BLaER1 (cell line): Measurements from ENCODE around the gene PRCC.
A peak's percentile ranks its signal among the peaks of the same experiment; 100 is the strongest.

Experiments used
- H3K27ac ChIP-seq: shearing (Covaris generic); formaldehyde crosslinking; 2 replicates; pipeline ENCODE4 v1.8.1; 2022
- H3K27me3 ChIP-seq: shearing (Covaris generic); formaldehyde crosslinking; 2 replicates; pipeline ENCODE4 v1.8.1; 2022
- H3K36me3 ChIP-seq: shearing (Covaris generic); formaldehyde crosslinking; 2 replicates; pipeline ENCODE4 v1.8.1; 2022
- H3K4me1 ChIP-seq: shearing (Covaris generic); formaldehyde crosslinking; 2 replicates; pipeline ENCODE4 v1.8.1; 2022
- H3K4me2 ChIP-seq: shearing (Covaris generic); formaldehyde crosslinking; 2 replicates; pipeline ENCODE4 v1.8.1; 2022
- H3K4me3 ChIP-seq: shearing (Covaris generic); formaldehyde crosslinking; 2 replicates; pipeline ENCODE4 v1.8.1; 2022
- H3K9ac ChIP-seq: shearing (Covaris generic); formaldehyde crosslinking; 2 replicates; pipeline ENCODE4 v1.8.1; 2022
- H3K9me3 ChIP-seq: shearing (Covaris generic); formaldehyde crosslinking; 2 replicates; pipeline ENCODE4 v1.8.1; 2022
- H4K20me1 ChIP-seq: shearing (Covaris generic); formaldehyde crosslinking; 2 replicates; pipeline ENCODE4 v1.8.1; 2022
- Cebpa-rat ChIP-seq: shearing (Covaris generic); IDR thresholded peaks from 2 replicates; pipeline ENCODE4 v1.8.1; 2022

PRCC gene

DNA sequence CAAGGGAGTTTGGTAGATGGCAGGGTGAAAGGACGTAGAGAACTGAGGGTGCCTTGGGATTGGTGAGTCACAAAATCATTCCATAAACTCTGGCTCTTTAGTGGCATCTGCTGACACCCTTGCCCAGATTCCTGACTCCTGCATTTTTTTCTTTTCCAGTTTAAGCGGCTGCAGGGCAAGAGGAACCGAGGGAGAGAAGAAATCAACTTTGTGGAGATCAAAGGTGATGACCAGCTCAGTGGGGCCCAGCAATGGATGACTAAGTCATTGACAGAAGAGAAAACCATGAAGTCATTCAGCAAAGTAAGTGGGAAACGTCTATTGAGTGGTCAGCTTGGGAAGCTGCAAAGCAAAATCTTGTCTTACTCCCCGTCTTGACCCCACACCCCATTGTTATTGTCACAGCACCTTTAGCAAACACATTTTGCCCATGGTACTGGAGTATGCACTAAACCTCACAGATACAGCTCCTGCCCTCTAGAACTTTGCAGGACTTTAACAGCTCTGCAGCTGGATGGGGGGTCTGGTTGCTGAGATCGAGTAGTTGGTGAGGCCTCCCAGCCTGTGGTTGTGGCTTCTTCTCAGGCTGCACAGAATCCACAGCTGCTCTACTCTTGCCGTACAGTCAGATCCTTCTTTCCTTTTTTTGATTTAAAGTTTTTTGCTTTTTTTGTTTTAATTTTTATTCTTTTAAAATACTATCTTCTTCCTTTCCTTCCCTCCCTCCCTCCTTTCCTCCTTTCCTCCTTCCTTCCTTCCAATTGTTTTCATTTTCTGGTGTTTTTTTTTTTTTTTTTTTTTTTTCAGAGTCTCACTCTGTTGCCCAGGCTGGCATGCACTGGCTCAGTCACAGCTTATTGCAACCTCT lies 27.4 kb downstream of the PRCC start:
- Histone ChIP-seq H3K4me1 (no peaks in the 10 kb centered on the region), H3K27me3 (no peaks in the 10 kb centered on the region), H3K4me2 (no peak overlapping the region), H3K36me3 (peaks cover 97% of the 10 kb centered on the region), H4K20me1 (peaks cover 68% of the 10 kb centered on the region), H3K4me3 (no peak overlapping the region), H3K9ac (no peak overlapping the region; the same call in 1 of the 2 replicates), H3K9me3 (no peaks in the 10 kb centered on the region), H3K27ac (no peak overlapping the region)
- no peak for TF ChIP-seq Cebpa-rat

- H4K20me1 ChIP-seq, result peaks cover 62% of the 10 kb centered on the region
- no peaks in the 10 kb centered on the region for H3K27me3 ChIP-seq
- H3K27ac ChIP-seq, result no peak overlapping the region
- H3K9ac ChIP-seq, result no peak overlapping the region; the same call in 1 of the 2 replicates
- H3K4me3 ChIP-seq, result no peak overlapping the region
- no peaks in the 10 kb centered on the region for H3K4me1 ChIP-seq
- no peak for TF ChIP-seq Cebpa-rat
- H3K36me3 ChIP-seq, result peaks cover 97% of the 10 kb centered on the region
- no peak overlapping the region for H3K4me2 ChIP-seq
- no peaks in the 10 kb centered on the region for H3K9me3 ChIP-seq
These were observed 28.0 kb downstream of the PRCC start for GRCh38 chr1:156795374-156795733.

GRCh38 chr1:156795787-156796186 lies 28.5 kb downstream of the PRCC start:
- Histone ChIP-seq H3K4me1 (peaks cover 1% of the 10 kb centered on the region), H3K27ac (no peak overlapping the region), H3K4me3 (no peak overlapping the region), H3K9me3 (no peaks in the 10 kb centered on the region), H3K27me3 (no peaks in the 10 kb centered on the region), H3K9ac (no peak overlapping the region; the same call in 1 of the 2 replicates), H3K36me3 (peaks cover 98% of the 10 kb centered on the region), H4K20me1 (peaks cover 59% of the 10 kb centered on the region), H3K4me2 (no peak overlapping the region)
- no peak for TF ChIP-seq Cebpa-rat

DNA sequence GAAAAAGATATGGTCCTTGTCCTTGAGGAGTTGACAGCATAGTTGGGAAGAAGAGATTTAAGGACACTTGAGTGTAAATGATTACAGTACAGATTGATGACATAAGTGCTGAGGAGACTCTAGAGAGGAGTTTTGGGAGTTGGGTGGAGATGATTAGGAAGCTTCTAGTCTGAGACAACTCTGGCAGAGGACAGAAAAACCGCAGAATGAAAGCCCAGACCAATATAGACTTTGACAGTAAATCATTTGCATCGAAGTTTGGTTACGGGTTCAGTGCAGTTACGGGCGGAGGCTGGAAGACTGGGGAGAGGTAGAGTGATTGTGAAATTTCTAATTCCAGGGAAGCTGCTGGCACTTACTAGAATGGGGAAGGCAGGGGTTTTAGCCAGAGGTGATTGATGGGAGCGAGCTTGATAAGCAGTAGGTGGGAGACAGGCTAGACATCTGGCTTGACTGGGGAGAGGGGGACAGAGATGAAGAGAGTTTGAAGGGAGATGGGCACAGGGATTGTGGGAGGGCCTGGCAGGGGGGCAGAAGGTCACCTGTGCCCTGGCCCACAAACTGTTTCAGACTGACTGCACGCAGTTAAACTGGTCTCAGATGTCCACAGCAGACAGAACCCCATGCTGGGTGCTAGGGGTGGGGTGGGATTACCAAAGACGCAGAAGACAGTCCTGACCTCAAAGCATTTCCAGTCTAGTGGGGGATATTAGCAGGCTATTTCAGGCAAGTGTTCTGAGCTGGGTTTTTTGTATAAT lies 29.2 kb downstream of the PRCC start:
- no peak overlapping the region for H3K27ac ChIP-seq
- peaks cover 98% of the 10 kb centered on the region for H3K36me3 ChIP-seq
- no peak for TF ChIP-seq Cebpa-rat
- no peak overlapping the region for H3K4me2 ChIP-seq
- H3K9ac ChIP-seq, result no peak overlapping the region
- H4K20me1 ChIP-seq, result peaks cover 60% of the 10 kb centered on the region
- peaks cover 9% of the 10 kb centered on the region for H3K4me1 ChIP-seq
- no peaks in the 10 kb centered on the region for H3K27me3 ChIP-seq
- no peak overlapping the region for H3K4me3 ChIP-seq
- no peaks in the 10 kb centered on the region for H3K9me3 ChIP-seq

DNA sequence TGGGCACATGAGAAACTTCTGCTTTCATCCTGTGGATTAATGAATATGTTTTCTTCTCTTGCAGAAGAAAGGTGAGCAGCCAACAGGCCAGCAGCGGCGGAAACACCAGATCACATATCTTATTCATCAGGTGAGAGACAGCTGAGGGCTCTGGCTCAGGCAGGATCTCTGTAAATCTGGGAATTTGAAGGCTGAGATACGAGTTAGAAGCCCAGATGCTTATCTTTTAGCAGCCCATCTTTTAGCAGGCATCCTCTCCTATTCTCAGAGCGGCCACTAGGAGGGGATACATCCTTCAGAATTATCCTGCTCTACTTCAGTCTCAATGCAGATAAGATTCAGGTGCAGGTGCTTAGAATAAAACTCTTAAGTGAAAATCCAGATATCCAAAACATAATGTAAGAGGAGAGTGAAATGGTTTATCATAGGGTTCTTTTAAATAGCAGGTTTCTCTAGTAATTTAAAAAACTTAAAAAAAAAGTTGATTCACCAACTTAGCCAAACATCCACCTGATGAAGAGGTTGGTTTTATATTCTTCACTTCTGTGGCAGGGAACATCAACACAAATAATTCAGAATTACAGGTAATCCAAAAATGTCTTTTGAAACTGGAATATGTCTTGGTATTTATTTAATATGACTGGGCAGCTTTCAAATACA lies 30.0 kb downstream of the PRCC start:
- no peak overlapping the region for H3K4me2 ChIP-seq
- H3K4me1 ChIP-seq, result peaks cover 17% of the 10 kb centered on the region
- no peak overlapping the region for H3K4me3 ChIP-seq
- no peak overlapping the region for H3K9ac ChIP-seq
- H3K27me3 ChIP-seq, result no peaks in the 10 kb centered on the region
- peaks cover 60% of the 10 kb centered on the region for H4K20me1 ChIP-seq
- no peaks in the 10 kb centered on the region for H3K9me3 ChIP-seq
- H3K36me3 ChIP-seq, result peaks cover 98% of the 10 kb centered on the region
- no peak for TF ChIP-seq Cebpa-rat
- H3K27ac ChIP-seq, result no peak overlapping the region

GRCh38 chr1:156801409-156802121 lies 34.2 kb downstream of the PRCC start:
- H3K27me3 ChIP-seq, result no peaks in the 10 kb centered on the region
- H3K4me1 ChIP-seq, result peaks cover 44% of the 10 kb centered on the region
- H4K20me1 ChIP-seq, result peaks cover 29% of the 10 kb centered on the region
- TF ChIP-seq Cebpa-rat, result no peak
- H3K4me3 ChIP-seq, result no peak overlapping the region
- no peak overlapping the region for H3K27ac ChIP-seq
- peaks cover 70% of the 10 kb centered on the region for H3K36me3 ChIP-seq
- H3K4me2 ChIP-seq, result peak overlapping the region; percentile 11; the same call in 1 of the 2 replicates
- no peaks in the 10 kb centered on the region for H3K9me3 ChIP-seq
- H3K9ac ChIP-seq, result no peak overlapping the region

DNA sequence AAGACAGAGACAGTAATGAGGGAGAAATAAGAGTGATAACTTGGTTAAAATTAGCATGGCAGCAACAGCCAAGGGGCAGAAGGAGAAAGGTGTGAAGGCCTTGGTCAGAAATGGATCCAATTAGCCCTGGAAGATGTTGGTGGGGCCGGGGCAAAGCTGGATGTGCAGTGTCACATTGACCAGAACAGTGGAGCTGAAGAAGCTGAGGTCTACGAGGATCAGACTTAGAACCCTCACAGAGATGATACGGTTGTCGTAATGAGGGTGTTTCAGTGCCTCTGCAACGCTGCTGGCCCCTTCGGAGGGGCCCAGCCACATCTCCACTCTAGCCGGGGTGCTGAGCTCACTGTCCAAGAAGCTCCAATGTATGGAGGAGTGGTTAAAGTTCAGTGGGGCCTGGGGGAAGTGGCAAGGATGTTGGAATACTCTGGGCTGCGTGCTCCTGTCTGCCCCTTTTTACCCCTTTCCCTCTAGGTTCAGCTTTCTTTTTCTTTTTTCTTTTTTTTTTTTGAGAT lies 35.1 kb downstream of the PRCC start:
- H3K36me3 ChIP-seq, result peaks cover 65% of the 10 kb centered on the region
- no peaks in the 10 kb centered on the region for H3K9me3 ChIP-seq
- H3K4me2 ChIP-seq, result peak overlapping the region; percentile 33
- no peak overlapping the region; the same call in 1 of the 2 replicates for H3K9ac ChIP-seq
- H4K20me1 ChIP-seq, result peaks cover 20% of the 10 kb centered on the region
- H3K4me1 ChIP-seq, result peaks cover 48% of the 10 kb centered on the region
- no peaks in the 10 kb centered on the region for H3K27me3 ChIP-seq
- no peak overlapping the region; the same call in 1 of the 2 replicates for H3K27ac ChIP-seq
- no peak overlapping the region for H3K4me3 ChIP-seq
- TF ChIP-seq Cebpa-rat, result no peak

- H3K36me3 ChIP-seq, result peaks cover 58% of the 10 kb centered on the region
- TF ChIP-seq Cebpa-rat, result no peak
- H3K9ac ChIP-seq, result no peak overlapping the region
- H3K4me2 ChIP-seq, result peak overlapping the region; percentile 36
- peaks cover 56% of the 10 kb centered on the region for H3K4me1 ChIP-seq
- no peaks in the 10 kb centered on the region for H3K27me3 ChIP-seq
- 0 out of 2 replicates have a peak overlapping the region, but pooled peaks have one; percentile 30 for H3K27ac ChIP-seq
- no peaks in the 10 kb centered on the region for H3K9me3 ChIP-seq
- no peak overlapping the region for H3K4me3 ChIP-seq
- H4K20me1 ChIP-seq, result peaks cover 20% of the 10 kb centered on the region
These were observed 35.9 kb downstream of the PRCC start for GRCh38 chr1:156803086-156803851.
